SK-N-MC (cell line): ENCODE data around the gene TNFRSF8.

ENCODE experiments used
- EZH2 ChIP-seq: fragments of 200-600 bp; sonication (generic); IDR thresholded peaks from one replicate; pipeline ENCODE4 v1.6.1; 2017; ENCODE audit warnings: antibody characterized with exemption
- POLR2AphosphoS5 ChIP-seq: IDR thresholded peaks from 2 replicates; pipeline ENCODE4 v1.6.1; 2012; ENCODE audit warnings: mild to moderate bottlenecking, low read depth, low read length, borderline replicate concordance

DNA sequence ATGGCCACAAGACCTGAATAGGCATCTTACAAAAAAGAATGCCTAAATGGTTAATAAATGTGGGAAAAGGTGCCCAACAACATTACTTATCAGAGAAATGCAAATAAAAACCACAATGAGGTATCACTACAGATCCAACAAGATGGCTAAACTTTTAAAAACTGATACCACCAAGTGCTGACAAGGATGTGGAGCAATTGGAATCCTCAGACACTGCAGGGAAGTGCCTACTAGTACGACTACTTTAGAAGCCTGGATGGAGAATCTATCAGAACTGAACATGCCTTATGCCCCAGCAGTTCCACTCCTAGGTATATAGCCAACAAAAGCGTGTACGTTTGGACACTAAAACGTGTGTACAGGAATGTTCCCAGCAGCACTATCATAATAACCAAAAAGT, 19.9 kb downstream of the TNFRSF8 start:
- no peak for TF ChIP-seq POLR2AphosphoS5
- TF ChIP-seq EZH2 = no peak
